Amniotic stem cell (primary cell): ENCODE results near the gene SHMT2.
A peak's percentile ranks its signal among the peaks of the same experiment; 100 is the strongest.

Experiments
- DNase-seq: peaks from one replicate; lab custom pipeline; 2025; lab: John Stamatoyannopoulos, UW

Gene SHMT2

GRCh38 chr12:57227315-57228115, 2.0 kb upstream of the SHMT2 start:
- DNase-seq: no peak

GRCh38 chr12:57229046-57229633, 371 bp upstream of the SHMT2 start:
- no peak for DNase-seq

GRCh38 chr12:57230381-57231155, 1.1 kb downstream of the SHMT2 start:
- DNase-seq: no peak

- no peak for DNase-seq
Observed at GRCh38 chr12:57231276-57232021, 1.9 kb downstream of the SHMT2 start.

DNA sequence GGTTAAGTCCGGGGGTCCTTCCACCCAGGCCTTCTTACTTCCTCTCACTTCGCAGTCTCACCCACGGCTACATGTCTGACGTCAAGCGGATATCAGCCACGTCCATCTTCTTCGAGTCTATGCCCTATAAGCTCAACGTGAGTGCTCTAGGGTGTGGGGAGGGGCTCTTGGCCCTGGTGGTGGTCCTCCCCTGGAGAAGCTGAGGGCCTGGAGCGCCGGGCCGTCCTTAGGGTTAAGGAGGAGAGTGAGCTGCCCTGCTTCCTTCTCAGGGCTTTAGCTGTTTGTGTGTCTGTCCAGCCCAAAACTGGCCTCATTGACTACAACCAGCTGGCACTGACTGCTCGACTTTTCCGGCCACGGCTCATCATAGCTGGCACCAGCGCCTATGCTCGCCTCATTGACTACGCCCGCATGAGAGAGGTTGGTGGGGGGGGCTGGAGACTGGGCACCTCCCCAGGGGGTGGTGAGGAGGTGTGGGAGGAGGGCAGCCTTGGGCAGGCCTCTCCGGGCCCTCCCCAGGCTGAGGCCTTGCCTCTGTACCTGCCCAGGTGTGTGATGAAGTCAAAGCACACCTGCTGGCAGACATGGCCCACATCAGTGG, 2.7 kb downstream of the SHMT2 start:
- no peak for DNase-seq

DNA sequence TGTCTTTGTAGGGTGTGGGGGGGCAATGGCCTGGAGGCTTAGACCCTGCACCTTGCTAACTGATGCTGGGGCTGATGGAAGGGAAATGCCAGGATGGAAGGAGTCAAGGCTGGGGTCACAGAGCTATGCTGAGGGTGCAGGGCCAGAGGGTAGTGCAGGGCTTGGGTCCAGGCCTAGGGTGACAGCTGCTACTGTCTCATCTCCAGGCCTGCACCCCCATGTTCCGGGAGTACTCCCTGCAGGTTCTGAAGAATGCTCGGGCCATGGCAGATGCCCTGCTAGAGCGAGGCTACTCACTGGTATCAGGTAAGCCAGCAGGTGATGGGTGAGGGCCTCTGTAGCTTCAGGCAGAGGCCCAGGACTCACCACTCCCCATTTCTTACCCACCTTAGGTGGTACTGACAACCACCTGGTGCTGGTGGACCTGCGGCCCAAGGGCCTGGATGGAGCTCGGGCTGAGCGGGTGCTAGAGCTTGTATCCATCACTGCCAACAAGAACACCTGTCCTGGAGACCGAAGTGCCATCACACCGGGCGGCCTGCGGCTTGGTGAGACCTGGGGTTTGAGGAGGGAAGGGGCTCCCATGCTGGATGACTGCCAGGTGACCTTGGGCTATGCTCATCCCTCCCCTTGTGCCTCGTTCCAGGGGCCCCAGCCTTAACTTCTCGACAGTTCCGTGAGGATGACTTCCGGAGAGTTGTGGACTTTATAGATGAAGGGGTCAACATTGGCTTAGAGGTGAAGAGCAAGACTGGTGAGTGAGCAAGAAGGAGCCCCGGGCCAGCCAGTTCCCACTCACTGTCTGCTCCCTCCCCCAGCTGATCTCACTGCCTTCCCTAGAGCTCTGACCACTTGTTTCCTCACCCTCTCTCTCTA, 4.1 kb downstream of the SHMT2 start:
- DNase-seq: no peak

DNA sequence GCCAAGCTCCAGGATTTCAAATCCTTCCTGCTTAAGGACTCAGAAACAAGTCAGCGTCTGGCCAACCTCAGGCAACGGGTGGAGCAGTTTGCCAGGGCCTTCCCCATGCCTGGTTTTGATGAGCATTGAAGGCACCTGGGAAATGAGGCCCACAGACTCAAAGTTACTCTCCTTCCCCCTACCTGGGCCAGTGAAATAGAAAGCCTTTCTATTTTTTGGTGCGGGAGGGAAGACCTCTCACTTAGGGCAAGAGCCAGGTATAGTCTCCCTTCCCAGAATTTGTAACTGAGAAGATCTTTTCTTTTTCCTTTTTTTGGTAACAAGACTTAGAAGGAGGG, 4.7 kb downstream of the SHMT2 start:
- DNase-seq: no peak

- DNase-seq: no peak
Observed at GRCh38 chr12:57234571-57235016, 5.1 kb downstream of the SHMT2 start.

DNA sequence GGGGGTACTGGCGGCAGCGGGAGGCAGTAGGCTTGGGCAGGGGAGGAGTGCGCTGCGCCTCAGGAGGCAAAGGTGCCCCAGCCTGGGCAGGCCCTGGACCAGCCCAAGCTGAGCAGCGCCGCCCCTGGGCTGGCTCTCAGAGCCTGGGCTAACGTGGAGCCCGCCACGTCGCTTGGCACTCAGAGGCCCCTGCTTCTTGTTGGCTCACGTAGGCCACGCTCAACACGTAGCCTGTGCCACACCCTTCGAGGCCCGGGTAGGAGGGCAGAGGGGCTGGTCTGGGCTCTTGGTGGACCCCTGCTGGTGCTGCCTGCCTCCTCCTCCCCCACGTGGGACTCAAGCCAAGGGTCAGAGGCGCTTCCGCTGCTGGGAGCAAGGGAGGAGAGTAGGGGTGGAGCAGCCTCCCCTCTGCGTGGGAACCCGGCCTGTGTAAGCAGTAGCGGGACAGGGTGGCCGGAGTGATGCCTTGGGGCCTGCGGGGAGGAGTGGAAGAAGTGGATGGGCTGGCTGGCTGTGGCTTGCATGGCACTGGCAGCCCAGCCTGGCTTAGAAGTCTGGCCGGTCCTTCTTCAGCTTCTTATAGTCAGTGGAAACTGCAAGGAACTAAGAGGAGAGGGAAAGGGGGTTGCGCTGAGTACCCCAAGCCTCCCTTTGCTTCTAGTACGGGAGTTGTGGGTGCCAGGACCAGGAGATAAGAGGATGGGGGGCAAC, 5.7 kb downstream of the SHMT2 start:
- no peak for DNase-seq

DNA sequence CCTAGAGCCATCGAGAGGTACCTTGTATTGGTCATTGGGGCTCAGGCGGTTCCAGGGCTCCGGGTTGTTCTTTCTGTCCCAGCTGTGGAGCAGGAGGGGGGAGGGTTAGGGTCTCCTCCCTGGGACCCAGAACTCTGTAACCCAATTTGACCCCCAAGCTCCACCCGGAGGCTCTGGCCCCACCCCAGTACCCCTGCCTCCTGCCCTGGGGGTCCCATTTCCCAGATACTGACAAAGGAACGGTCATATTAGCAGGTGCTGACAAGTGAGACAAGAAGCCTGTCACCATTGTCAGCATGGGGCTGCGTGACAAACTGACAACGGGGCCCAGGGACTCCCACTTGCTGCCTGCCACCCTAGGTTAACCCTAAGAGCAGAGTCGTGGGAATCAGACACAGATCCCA, 6.2 kb downstream of the SHMT2 start:
- DNase-seq: no peak

DNA sequence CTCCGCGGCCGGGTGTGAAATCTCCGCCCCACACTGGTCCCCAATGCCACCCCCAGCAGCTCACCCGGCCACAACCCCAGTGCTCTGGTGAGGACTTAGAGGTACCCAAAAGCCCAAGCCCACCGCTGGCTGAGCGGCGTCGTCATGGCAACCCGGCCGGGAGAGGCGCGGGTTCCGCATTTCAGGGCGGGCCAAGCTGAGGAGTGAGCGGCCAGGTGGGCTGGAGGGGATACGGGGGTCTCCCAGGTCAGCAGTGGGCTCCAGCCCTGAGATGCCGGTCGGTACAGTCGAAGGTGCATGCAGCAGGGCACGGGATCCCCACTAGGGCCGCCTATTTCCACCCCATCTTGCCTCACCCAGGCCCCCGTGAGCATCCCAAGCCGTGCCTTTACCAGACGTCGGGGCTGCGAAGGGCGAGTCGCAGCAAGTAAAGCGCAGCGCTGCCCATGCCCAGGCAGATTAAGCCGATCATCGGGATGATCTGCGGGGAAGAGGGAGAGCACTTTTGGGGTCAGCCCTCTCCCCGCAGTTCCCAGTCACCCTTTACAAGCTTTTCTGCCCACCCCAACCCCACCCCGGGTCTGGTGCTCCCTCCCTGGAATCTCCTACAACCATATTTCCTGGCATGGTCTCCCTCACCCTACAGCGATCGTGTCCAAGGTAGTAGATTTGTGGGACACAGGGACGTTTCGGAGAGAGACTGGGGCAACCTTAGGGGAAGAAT, 6.9 kb downstream of the SHMT2 start:
- no peak for DNase-seq

- DNase-seq: no peak
Observed at GRCh38 chr12:57236925-57237595, 7.5 kb downstream of the SHMT2 start.

- no peak for DNase-seq
Observed at GRCh38 chr12:57237596-57237931, 8.1 kb downstream of the SHMT2 start.

- no peak for DNase-seq
Observed at GRCh38 chr12:57237932-57238853, 8.7 kb downstream of the SHMT2 start.

DNA sequence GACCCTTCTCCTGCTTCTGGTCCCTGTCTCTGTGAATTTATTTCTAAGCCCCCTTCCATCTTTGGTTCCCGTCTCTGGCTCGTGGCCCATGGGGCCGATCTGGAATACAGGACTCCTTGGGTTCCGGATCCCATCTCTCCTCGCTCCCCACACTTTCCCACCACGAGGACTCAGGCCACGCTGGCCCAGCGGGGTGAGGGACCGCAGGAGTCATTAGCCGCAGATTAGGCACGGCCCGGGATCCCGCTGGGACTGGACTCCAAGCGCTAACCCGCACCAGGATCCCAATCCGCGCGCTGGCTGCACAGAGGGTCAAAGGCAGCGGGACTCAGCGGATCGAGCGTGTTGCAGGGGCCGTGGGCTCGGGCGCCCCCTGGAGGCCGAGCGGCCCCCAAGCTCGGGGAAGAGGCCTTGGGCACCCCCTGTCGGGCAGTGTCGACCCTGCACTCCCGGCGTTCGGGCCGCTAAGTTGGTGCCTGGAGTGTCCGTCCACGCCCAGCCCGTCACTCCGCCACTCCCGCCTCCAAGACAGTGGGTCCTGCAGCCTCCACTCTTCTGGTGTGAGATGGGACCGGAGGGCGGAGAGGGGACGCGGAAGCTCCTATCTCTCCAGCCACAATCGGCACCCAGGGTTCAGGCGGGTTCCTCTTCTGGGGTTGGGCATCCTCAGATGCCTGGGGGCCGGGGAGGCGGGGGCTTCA, 9.5 kb downstream of the SHMT2 start:
- peak; percentile 48 for DNase-seq

DNA sequence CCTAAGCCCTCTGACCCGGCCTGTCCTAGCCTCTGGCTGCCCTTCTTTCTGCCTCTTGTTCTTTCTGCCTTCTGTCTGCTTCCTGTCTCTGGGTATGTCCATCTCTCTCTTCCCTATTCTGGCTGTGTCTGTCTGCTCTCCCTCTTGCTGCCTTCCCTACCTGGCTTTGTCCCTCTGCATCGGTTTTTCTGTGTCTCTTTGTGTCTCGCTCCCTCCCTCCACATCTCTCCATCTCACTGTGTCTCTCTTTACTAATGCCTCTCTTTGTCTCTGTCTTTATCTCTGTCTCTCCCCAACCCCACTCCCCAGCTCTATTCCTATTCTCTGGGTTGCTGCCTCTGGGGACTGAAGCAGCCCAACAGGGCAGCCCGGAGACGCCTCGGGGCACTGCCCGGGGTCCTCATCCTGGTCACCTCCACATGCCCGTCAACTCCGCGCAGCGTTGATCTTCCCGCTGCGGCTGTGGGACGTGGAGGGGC, 10.1 kb downstream of the SHMT2 start:
- no peak for DNase-seq
